NCI-H2227 (cell line): ENCODE measurements around the gene AZGP1.
"Not testable (repeated sequence)": the region's sequence is repeated elsewhere in the genome, so short reads cannot be mapped to it uniquely, and the experiment has no call there.

Experiments used
- DNase-seq: peaks from one replicate; lab custom pipeline; 2025; ENCODE audit not compliant: unreplicated experiment; lab: John Stamatoyannopoulos, UW

The AZGP1 gene

DNA sequence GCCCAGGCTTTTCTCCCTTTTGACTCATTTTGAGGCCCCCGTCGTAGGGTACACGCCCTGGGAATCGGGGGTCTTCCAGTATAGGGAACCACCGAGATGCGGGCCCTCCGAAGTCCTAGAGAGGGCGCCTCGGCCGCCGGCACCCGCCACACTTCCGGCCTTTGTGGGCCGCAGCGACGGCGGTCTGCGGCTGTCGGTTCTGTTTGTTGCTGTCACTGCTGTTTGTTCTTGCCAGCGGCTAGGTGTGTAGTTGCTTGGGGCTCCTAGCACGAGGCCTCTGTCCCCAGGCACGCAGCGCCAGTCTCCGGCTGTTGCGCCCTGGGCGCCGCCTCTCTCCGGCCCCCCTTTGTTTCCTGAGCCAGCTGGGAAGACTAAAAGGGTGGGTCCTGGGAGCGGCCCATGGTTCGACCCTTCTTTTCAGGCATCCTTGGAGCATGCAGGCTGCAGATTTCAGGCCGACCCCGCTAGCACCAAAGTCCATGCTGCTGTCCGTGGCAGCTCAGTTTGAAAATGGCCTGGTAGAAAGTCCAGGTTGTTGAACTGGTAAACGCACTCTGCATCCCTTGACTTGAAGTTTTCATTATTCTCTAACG lies 21.8 kb upstream of the AZGP1 start:
- DNase-seq: peak; percentile 81

GRCh38 chr7:99996755-99997544 lies 21.1 kb upstream of the AZGP1 start:
- DNase-seq: no peak

- no peak for DNase-seq
These were observed 19.0 kb upstream of the AZGP1 start for GRCh38 chr7:99994819-99995218.

- DNase-seq: no peak
These were observed 16.7 kb upstream of the AZGP1 start for GRCh38 chr7:99992330-99993038.

- DNase-seq: not testable (repeated sequence)
These were observed 15.7 kb upstream of the AZGP1 start for GRCh38 chr7:99991543-99991942.

GRCh38 chr7:99990460-99990852 lies 14.6 kb upstream of the AZGP1 start:
- DNase-seq: peak; percentile 56

DNA sequence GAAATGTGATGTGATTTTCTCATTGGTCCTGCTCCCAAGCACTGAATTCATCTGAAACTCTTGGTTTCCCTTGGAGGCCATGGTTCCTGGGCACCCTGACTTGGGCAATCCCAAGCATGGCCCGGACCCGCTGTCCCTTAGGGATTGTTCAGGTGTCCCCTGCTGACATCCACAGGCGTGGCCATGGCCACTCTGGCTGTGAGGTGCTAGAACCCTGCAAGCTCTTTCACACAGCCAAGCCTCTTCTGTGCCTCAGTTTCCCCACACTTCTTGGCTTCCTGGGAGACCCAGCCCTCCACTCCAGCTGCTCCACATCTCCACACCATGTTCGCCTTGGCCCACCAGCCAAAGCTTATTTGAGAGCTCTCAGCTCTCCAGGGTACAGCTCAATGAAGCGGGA lies 12.0 kb upstream of the AZGP1 start:
- DNase-seq: no peak

GRCh38 chr7:99987306-99987705 lies 11.5 kb upstream of the AZGP1 start:
- DNase-seq: not testable (repeated sequence)

DNA sequence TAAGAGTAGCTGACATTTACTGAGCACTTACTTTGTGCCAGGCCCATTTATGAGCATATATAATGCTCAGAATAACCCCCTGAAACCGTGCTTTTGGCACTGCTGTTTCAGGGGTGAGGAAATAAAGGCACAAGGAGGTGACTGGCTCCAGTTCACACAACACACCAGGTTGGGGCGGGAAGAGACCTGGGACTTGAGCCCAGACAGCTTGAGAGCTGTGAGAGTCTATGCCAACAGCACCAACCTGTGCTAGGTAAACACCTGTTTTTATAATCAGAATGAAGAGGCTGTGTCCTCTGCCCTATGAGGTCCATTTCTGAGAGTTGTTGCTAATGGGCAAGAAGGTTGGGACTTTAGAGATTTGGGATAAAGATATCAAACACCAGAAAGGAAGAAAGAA lies 8.8 kb upstream of the AZGP1 start:
- DNase-seq: no peak

GRCh38 chr7:99981066-99981465 lies 5.2 kb upstream of the AZGP1 start:
- not testable (repeated sequence) for DNase-seq

- DNase-seq: not testable (repeated sequence)
These were observed 4.6 kb upstream of the AZGP1 start for GRCh38 chr7:99980448-99980872.

GRCh38 chr7:99979814-99980225 lies 4.0 kb upstream of the AZGP1 start:
- peak; percentile 73 for DNase-seq

DNA sequence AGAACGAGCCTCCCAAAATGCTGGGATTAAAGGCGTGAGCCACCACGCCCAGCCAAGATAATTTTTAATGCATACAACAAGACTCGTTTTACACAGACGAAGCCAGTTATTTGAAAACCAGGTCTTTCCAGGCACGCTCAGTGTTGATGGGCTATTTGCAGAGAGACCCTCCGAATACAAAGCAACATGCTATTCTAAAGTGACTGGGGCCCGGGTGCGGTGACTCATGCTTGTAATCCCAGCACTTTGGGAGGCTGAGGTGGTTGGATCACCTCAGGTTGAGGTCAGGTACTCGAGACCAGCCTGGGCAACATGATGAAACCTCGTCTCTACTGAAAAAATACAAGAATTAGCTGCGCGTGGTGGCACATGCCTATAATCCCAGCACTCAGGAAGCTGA lies 795 bp upstream of the AZGP1 start:
- no peak for DNase-seq

GRCh38 chr7:99974681-99975080 lies 1.1 kb downstream of the AZGP1 start:
- no peak for DNase-seq

DNA sequence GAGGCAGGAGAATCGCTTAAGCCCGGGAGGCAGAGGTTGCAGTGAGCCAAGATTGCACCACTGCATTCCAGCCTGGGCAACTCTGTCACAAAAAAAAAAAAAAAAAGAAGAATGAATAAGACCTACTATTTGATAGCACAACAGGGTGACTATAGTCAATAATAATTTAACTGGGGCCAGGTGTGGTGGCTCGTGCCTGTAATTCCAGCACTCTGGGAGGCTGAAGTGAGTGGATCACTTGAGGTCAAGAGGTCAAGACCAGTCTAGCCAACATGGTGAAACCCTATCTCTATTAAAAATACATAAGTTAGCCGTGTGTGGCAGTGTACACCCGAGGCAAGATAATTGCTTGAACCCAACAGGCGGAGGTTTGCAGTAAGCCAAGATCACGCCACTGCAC lies 2.0 kb downstream of the AZGP1 start:
- not testable (repeated sequence) for DNase-seq

DNA sequence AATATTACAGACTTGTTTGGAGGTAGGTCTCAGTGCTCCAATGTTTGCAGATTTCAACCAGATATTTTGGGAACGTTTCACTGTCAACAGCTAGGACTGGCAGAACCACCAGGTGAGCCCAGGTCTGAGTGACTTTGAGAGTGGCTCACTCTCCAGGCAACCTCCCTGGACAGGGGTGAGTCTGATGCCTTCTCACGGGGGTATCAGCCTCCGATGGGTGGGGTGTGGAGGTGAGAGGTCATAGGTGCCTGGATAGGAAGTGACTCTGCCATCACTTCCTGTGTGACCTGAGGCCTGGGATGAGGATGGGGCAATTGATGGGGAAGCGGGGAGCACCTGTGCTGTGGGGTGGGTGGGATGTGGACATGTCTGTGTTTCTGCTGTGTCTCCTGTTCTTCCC lies 4.6 kb downstream of the AZGP1 start:
- DNase-seq: no peak

GRCh38 chr7:99969813-99970212 lies 6.0 kb downstream of the AZGP1 start:
- not testable (repeated sequence) for DNase-seq

DNA sequence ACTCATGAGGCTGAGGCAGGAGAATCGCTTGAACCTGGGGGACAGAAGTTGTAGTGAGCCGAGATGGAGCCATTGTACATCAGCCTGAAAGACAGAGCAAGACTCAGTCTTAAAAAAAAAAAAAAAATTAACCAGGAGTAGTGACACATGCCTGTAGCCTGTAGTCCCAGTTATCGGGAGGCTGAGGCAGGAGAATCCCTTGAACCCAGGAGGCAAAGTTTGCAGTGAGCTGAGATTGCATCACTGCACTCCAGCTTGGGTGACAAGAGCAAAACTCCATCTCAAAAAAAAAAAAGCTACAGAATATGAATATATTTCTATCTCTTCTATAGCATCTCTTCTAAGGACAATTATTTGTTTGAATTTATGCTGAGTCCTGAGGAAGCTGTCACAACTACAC lies 6.5 kb downstream of the AZGP1 start:
- no peak for DNase-seq

DNA sequence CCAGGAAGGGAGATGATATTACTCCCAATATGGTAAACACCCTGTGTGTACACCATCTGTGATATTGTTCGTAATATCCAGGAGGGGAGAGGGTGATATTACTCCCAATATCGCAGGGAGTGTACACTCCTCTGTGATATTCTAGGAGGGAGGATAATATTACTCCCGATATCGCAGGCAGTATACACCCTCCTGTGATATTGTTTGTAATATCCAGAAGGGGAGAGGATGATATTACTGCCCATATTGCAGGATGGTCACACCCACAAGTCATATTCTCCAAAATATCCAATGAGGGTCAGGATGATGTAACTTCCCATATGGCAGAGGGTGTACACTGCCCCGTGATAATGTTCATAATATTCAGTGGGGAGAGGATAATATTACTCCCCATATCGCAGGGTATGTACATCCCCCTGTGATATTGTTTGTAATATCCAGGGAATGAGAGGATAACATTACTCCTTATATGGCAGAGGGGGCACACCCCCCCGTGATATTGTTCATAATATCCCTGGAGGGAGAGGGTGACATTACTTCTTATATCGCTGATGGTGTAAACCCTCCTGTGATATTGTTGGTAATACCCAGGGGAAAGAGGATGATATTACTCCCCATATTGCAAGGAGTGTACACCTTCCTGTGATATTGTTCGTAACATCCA lies 17.1 kb downstream of the AZGP1 start:
- DNase-seq: no peak

DNA sequence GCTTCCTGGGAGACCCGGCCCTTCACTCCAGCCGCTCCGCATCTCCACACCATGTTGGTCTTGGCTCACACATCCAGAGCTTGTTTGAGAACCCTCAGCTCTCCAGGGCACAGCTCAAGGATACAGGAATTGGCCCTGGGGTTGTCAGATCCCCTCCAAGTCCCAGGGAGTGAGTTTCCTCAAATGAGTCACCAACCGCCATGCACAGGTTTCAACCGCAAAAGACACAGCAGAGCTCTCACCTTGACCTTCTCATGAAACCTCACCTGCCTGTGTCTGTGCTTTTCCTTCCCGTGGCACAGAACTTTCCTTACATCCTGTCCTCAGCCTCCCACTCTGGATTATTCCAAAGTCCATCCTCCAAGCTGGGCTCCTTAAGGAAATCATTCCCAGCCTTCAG lies 20.6 kb downstream of the AZGP1 start:
- no peak for DNase-seq

DNA sequence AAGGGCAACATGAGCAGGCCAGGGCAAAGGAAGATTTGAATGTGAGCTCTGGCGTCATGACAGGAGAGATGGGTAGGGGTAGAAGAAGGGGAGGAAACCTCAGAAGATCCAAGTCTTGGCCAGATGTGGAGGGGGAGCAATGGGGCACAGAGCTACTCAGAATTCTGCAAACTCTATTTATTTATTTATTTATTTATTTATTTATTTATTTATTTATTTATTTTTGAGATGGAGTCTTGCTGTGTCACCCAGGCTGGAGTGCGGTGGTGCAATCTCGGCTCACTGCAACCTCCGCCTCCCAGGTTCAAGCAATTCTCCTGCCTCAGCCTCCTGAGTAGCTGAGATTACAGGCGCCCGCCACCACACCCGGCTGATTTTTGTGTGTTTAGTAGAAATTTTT lies 21.2 kb downstream of the AZGP1 start:
- DNase-seq: not testable (repeated sequence)

- no peak for DNase-seq
These were observed 22.2 kb downstream of the AZGP1 start for GRCh38 chr7:99953649-99954048.
